ENCODE measurements around the gene GBE1. TPM values are rescaled to one million over a fixed set of nuclear protein-coding genes. Genes with fewer than 3 reads are reported as not detected.

GBE1 gene
- total and polyA plus RNA-seq, 9 of the 15 experiments (the other 6 are each of a cell fraction or from before 2014, with no cell fraction given), result 7.9 to 25.6 (median 13.1) TPM

DNA sequence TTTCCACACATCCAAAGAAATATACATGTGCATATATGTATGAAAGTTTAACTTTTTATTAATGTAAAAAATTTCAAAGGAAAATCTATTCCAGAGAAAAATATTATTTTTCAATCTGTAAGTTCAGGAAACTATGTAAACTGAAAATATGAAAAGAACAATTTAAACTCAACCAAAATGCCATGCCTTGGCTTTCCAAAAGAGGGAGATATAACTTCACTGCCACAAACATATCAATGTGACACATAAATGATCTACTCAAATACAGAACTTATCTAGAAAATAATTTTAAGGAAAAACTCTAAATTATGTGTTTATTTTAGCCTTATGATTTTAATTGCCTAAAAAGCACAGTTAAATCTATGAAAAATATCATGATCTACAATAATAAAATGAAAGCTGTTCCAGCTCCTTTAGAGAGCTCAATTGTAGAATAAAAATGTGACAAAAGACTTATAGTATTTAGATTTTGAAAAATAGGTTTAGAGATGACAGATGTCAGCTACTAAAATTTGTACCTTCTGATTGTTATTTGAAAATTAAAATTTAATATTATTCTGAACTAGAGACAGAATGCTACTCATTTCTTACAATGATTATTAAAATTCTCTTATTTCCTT is 94.8 kb downstream of the GBE1 start (continued):
- TF ChIP-seq EGR1 (conservative IDR thresholded peaks at IDR 0.05), result no peak
- TF ChIP-seq REST (IDR thresholded peaks at IDR 0.05; ENCODE audit: borderline replicate concordance), result peak; percentile 44; the same call in 1 of the 2 replicates
- no peak for TF ChIP-seq REST (CRISPR knock-in tag; IDR thresholded peaks at IDR 0.05; ENCODE audit: low read depth)
- TF ChIP-seq SMC3 (conservative IDR thresholded peaks at IDR 0.05; ENCODE audit: insufficient read depth, low read depth, low read length), result 0 out of 2 replicates have a peak, but pooled peaks have one; percentile 18
- TF ChIP-seq, protein P1, sequence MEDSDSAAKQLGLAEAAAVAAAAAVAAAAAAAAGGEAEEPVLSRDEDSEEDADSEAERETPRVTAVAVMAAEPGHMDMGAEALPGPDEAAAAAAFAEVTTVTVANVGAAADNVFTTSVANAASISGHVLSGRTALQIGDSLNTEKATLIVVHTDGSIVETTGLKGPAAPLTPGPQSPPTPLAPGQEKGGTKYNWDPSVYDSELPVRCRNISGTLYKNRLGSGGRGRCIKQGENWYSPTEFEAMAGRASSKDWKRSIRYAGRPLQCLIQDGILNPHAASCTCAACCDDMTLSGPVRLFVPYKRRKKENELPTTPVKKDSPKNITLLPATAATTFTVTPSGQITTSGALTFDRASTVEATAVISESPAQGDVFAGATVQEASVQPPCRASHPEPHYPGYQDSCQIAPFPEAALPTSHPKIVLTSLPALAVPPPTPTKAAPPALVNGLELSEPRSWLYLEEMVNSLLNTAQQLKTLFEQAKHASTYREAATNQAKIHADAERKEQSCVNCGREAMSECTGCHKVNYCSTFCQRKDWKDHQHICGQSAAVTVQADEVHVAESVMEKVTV (CRISPR knock-in tag; IDR thresholded peaks at IDR 0.05), result peak; percentile 19; the same call in 1 of the 2 replicates
- TF ChIP-seq POLR2H (tag; IDR thresholded peaks at IDR 0.05; ENCODE audit: low read depth), result no peak
- no peak for TF ChIP-seq TCF3 (CRISPR knock-in tag; IDR thresholded peaks at IDR 0.05)
- TF ChIP-seq RAD21 (CRISPR knock-in tag; conservative IDR thresholded peaks at IDR 0.05 in 1 of 2, IDR thresholded peaks at IDR 0.05 in 1 of 2), result peak; percentile 55 to 77
- TF ChIP-seq, protein P2, sequence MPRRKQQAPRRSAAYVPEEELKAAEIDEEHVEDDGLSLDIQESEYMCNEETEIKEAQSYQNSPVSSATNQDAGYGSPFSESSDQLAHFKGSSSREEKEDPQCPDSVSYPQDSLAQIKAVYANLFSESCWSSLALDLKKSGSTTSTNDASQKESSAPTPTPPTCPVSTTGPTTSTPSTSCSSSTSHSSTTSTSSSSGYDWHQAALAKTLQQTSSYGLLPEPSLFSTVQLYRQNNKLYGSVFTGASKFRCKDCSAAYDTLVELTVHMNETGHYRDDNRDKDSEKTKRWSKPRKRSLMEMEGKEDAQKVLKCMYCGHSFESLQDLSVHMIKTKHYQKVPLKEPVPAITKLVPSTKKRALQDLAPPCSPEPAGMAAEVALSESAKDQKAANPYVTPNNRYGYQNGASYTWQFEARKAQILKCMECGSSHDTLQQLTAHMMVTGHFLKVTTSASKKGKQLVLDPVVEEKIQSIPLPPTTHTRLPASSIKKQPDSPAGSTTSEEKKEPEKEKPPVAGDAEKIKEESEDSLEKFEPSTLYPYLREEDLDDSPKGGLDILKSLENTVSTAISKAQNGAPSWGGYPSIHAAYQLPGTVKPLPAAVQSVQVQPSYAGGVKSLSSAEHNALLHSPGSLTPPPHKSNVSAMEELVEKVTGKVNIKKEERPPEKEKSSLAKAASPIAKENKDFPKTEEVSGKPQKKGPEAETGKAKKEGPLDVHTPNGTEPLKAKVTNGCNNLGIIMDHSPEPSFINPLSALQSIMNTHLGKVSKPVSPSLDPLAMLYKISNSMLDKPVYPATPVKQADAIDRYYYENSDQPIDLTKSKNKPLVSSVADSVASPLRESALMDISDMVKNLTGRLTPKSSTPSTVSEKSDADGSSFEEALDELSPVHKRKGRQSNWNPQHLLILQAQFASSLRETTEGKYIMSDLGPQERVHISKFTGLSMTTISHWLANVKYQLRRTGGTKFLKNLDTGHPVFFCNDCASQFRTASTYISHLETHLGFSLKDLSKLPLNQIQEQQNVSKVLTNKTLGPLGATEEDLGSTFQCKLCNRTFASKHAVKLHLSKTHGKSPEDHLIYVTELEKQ (CRISPR knock-in tag; IDR thresholded peaks at IDR 0.05), result no peak
